DND-41 (cell line): ENCODE data around the gene CAPN2.

ENCODE experiments used
- EZH2 ChIP-seq: IDR thresholded peaks from 3 replicates; pipeline ENCODE4 v1.6.1; 2012; ENCODE audit warnings: borderline replicate concordance, low read depth, mild to moderate bottlenecking, moderate library complexity, low read length, inconsistent platforms; ENCODE audit not compliant: severe bottlenecking
- TF ChIP-seq, protein P1 (sequence below): IDR thresholded peaks from 2 replicates; pipeline ENCODE4 v1.5.1; 2012; ENCODE audit warnings: borderline replicate concordance, low read length, moderate library complexity, mild to moderate bottlenecking; ENCODE audit not compliant: poor library complexity, severe bottlenecking; ENCODE audit errors: extremely low read depth

GRCh38 chr1:223682502-223682901 is 29.8 kb upstream of the CAPN2 start:
- TF ChIP-seq, protein P1, sequence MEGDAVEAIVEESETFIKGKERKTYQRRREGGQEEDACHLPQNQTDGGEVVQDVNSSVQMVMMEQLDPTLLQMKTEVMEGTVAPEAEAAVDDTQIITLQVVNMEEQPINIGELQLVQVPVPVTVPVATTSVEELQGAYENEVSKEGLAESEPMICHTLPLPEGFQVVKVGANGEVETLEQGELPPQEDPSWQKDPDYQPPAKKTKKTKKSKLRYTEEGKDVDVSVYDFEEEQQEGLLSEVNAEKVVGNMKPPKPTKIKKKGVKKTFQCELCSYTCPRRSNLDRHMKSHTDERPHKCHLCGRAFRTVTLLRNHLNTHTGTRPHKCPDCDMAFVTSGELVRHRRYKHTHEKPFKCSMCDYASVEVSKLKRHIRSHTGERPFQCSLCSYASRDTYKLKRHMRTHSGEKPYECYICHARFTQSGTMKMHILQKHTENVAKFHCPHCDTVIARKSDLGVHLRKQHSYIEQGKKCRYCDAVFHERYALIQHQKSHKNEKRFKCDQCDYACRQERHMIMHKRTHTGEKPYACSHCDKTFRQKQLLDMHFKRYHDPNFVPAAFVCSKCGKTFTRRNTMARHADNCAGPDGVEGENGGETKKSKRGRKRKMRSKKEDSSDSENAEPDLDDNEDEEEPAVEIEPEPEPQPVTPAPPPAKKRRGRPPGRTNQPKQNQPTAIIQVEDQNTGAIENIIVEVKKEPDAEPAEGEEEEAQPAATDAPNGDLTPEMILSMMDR, result no peak
- TF ChIP-seq EZH2, result no peak
